ENCODE results near the gene CYP1A2. TPM values are rescaled to one million over a fixed set of nuclear protein-coding genes. Genes with fewer than 3 reads are reported as not detected.

CYP1A2 gene
- total and polyA plus RNA-seq, 2 of the 13 experiments (the other 11 are each of a cell fraction or from before 2014, with no cell fraction given) = 0.07 TPM; not detected in 1

- peak; percentile 13; the same call in 1 of the 2 replicates for TF ChIP-seq MAX (IDR thresholded peaks at IDR 0.05)
- no peak for TF ChIP-seq RFXAP (CRISPR knock-in tag; IDR thresholded peaks at IDR 0.05; ENCODE audit: borderline replicate concordance)
- no peak for TF ChIP-seq ZKSCAN1 (IDR thresholded peaks at IDR 0.05; ENCODE audit: low read length)
- TF ChIP-seq HMGA1 (CRISPR knock-in tag; conservative IDR thresholded peaks at IDR 0.05) = no peak
- TF ChIP-seq MED13 (CRISPR knock-in tag; IDR thresholded peaks at IDR 0.05) = no peak
- TF ChIP-seq ZNF7 (CRISPR knock-in tag; IDR thresholded peaks at IDR 0.05) = no peak
- no peak for TF ChIP-seq KDM6A (CRISPR knock-in tag; IDR thresholded peaks at IDR 0.05; ENCODE audit: low read depth)
- no peak for TF ChIP-seq ZNF674 (CRISPR knock-in tag; IDR thresholded peaks at IDR 0.05; ENCODE audit: low read depth)
- TF ChIP-seq NRL (CRISPR knock-in tag; IDR thresholded peaks at IDR 0.05; ENCODE audit: borderline replicate concordance) = no peak
- no peak for TF ChIP-seq NR2F1 (CRISPR knock-in tag; IDR thresholded peaks at IDR 0.05)
- peak; percentile 58; the same call in 1 of the 2 replicates for TF ChIP-seq ZSCAN21 (CRISPR knock-in tag; IDR thresholded peaks at IDR 0.05; ENCODE audit: borderline replicate concordance)
- TF ChIP-seq RXRB (CRISPR knock-in tag; IDR thresholded peaks at IDR 0.05; ENCODE audit: borderline replicate concordance) = peak; percentile 26; the same call in 1 of the 2 replicates
- no peak for TF ChIP-seq ZNF616 (CRISPR knock-in tag; IDR thresholded peaks at IDR 0.05; ENCODE audit: low read depth)
- no peak for TF ChIP-seq CREB3 (CRISPR knock-in tag; IDR thresholded peaks at IDR 0.05)
- no peak for TF ChIP-seq ZNF18 (CRISPR knock-in tag; IDR thresholded peaks at IDR 0.05; ENCODE audit: insufficient replicate concordance)
- 0 out of 2 replicates have a peak, but pooled peaks have one; percentile 28 for TF ChIP-seq YEATS2 (CRISPR knock-in tag; IDR thresholded peaks at IDR 0.05; ENCODE audit: borderline replicate concordance)
- TF ChIP-seq HNF1B (CRISPR knock-in tag; IDR thresholded peaks at IDR 0.05) = peak; percentile 70
- TF ChIP-seq ZBTB34 (CRISPR knock-in tag; IDR thresholded peaks at IDR 0.05) = no peak
- no peak for TF ChIP-seq CSRNP1 (CRISPR knock-in tag; IDR thresholded peaks at IDR 0.05)
- TF ChIP-seq ZNF761 (CRISPR knock-in tag; conservative IDR thresholded peaks at IDR 0.05) = 0 out of 2 replicates have a peak, but pooled peaks have one; percentile 21
- TF ChIP-seq MEF2D (CRISPR knock-in tag; IDR thresholded peaks at IDR 0.05) = no peak
- no peak for TF ChIP-seq MYC (CRISPR knock-in tag; IDR thresholded peaks at IDR 0.05; ENCODE audit: borderline replicate concordance)
Measured at GRCh38 chr15:74799856-74800558, 51.4 kb downstream of the CYP1A2 start (continued).
